ENCODE data around the gene TAS2R38. TPM values are rescaled to one million over a fixed set of nuclear protein-coding genes. Genes with fewer than 3 reads are reported as not detected.
"Not testable (repeated sequence)": the region's sequence is repeated elsewhere in the genome, so short reads cannot be mapped to it uniquely, and the experiment has no call there.

TAS2R38 gene
- total RNA-seq, 1 donor from 2014 or later, result not detected

- no peak for TF ChIP-seq CTCF (IDR thresholded peaks at IDR 0.05)
- H3K27ac Mint-ChIP-seq (ENCODE audit: unreplicated experiment), result no peak overlapping the region
Measured at GRCh38 chr7:141990011-141990725, 16.6 kb upstream of the TAS2R38 start.

GRCh38 chr7:141987803-141988202, 14.2 kb upstream of the TAS2R38 start:
- not testable (repeated sequence) for H3K27me3 Mint-ChIP-seq (ENCODE audit: unreplicated experiment); H3K4me3 Mint-ChIP-seq (ENCODE audit: unreplicated experiment); H3K36me3 Mint-ChIP-seq (ENCODE audit: unreplicated experiment); DNase-seq (ENCODE audit: extremely low spot score, unreplicated experiment); H3K27ac Mint-ChIP-seq (ENCODE audit: unreplicated experiment); H3K4me1 Mint-ChIP-seq (ENCODE audit: unreplicated experiment); H3K9me3 Mint-ChIP-seq (ENCODE audit: unreplicated experiment)

More at GRCh38 chr7:141990011-141990725, 16.6 kb upstream of the TAS2R38 start:
- Mint-ChIP-seq H3K4me1 (ENCODE audit: unreplicated experiment) (no peaks in the 10 kb centered on the region), H3K9me3 (ENCODE audit: unreplicated experiment) (no peaks in the 10 kb centered on the region), H3K27me3 (ENCODE audit: unreplicated experiment) (no peaks in the 10 kb centered on the region), H3K36me3 (ENCODE audit: unreplicated experiment) (no peaks in the 10 kb centered on the region), H3K4me3 (ENCODE audit: unreplicated experiment) (no peak overlapping the region)
- no peak for DNase-seq (ENCODE audit: extremely low spot score, unreplicated experiment)

GRCh38 chr7:141986923-141987322, 13.3 kb upstream of the TAS2R38 start:
- no peaks in the 10 kb centered on the region for H3K9me3 Mint-ChIP-seq (ENCODE audit: unreplicated experiment)
- H3K4me1 Mint-ChIP-seq (ENCODE audit: unreplicated experiment), result no peaks in the 10 kb centered on the region
- DNase-seq (ENCODE audit: extremely low spot score, unreplicated experiment), result no peak
- H3K27ac Mint-ChIP-seq (ENCODE audit: unreplicated experiment), result no peak overlapping the region
- no peaks in the 10 kb centered on the region for H3K27me3 Mint-ChIP-seq (ENCODE audit: unreplicated experiment)
- H3K36me3 Mint-ChIP-seq (ENCODE audit: unreplicated experiment), result no peaks in the 10 kb centered on the region
- TF ChIP-seq CTCF (IDR thresholded peaks at IDR 0.05), result no peak
- H3K4me3 Mint-ChIP-seq (ENCODE audit: unreplicated experiment), result no peak overlapping the region

- not testable (repeated sequence) for H3K27me3 Mint-ChIP-seq (ENCODE audit: unreplicated experiment); H3K4me3 Mint-ChIP-seq (ENCODE audit: unreplicated experiment); H3K9me3 Mint-ChIP-seq (ENCODE audit: unreplicated experiment); DNase-seq (ENCODE audit: extremely low spot score, unreplicated experiment); H3K36me3 Mint-ChIP-seq (ENCODE audit: unreplicated experiment); H3K27ac Mint-ChIP-seq (ENCODE audit: unreplicated experiment); H3K4me1 Mint-ChIP-seq (ENCODE audit: unreplicated experiment)
Measured at GRCh38 chr7:141985926-141986325, 12.4 kb upstream of the TAS2R38 start.

GRCh38 chr7:141979568-141979967, 6.0 kb upstream of the TAS2R38 start:
- H3K9me3 Mint-ChIP-seq (ENCODE audit: unreplicated experiment), result no peaks in the 10 kb centered on the region
- no peaks in the 10 kb centered on the region for H3K36me3 Mint-ChIP-seq (ENCODE audit: unreplicated experiment)
- H3K4me3 Mint-ChIP-seq (ENCODE audit: unreplicated experiment), result no peak overlapping the region
- peaks cover 6% of the 10 kb centered on the region for H3K27me3 Mint-ChIP-seq (ENCODE audit: unreplicated experiment)
- H3K4me1 Mint-ChIP-seq (ENCODE audit: unreplicated experiment), result peaks cover 7% of the 10 kb centered on the region
- no peak for DNase-seq (ENCODE audit: extremely low spot score, unreplicated experiment)
- no peak for TF ChIP-seq CTCF (IDR thresholded peaks at IDR 0.05)
- H3K27ac Mint-ChIP-seq (ENCODE audit: unreplicated experiment), result no peak overlapping the region

- no peaks in the 10 kb centered on the region for H3K36me3 Mint-ChIP-seq (ENCODE audit: unreplicated experiment)
- H3K27me3 Mint-ChIP-seq (ENCODE audit: unreplicated experiment), result peaks cover 8% of the 10 kb centered on the region
- H3K4me3 Mint-ChIP-seq (ENCODE audit: unreplicated experiment), result no peak overlapping the region
- TF ChIP-seq CTCF (IDR thresholded peaks at IDR 0.05), result no peak
- peaks cover 7% of the 10 kb centered on the region for H3K4me1 Mint-ChIP-seq (ENCODE audit: unreplicated experiment)
- H3K9me3 Mint-ChIP-seq (ENCODE audit: unreplicated experiment), result no peaks in the 10 kb centered on the region
- H3K27ac Mint-ChIP-seq (ENCODE audit: unreplicated experiment), result no peak overlapping the region
- DNase-seq (ENCODE audit: extremely low spot score, unreplicated experiment), result no peak
Measured at GRCh38 chr7:141978351-141978750, 4.8 kb upstream of the TAS2R38 start.

Measured in osteocyte (in vitro differentiated cells).